HCT116 (cell line): ENCODE results near the gene TNFRSF25. TPM values are rescaled to one million over a fixed set of nuclear protein-coding genes. Genes with fewer than 3 reads are reported as not detected.
A peak's percentile ranks its signal among the peaks of the same experiment; 100 is the strongest.

Experiments used
- ATAC-seq: fragments of 200-7000 bp; cut with Tn5 transposase; 2 replicates; pipeline ENCODE4 v1.9.1; 2020; ENCODE audit warnings: mild to moderate bottlenecking, moderate library complexity
- BruUV-seq: library from RNA; stranded (reverse); fragments of 400-500 nt; replicated peaks from 2 replicates; lab custom pipeline; 2021; lab: Mats Ljungman, UMichigan
- CTCF ChIA-PET: fragments of 300-600 bp; sonication (Branson Sonifier 250); formaldehyde crosslinking; loops from one replicate; lab custom pipeline; 2021; ENCODE audit warnings: antibody characterized with exemption; lab: Charles Lee
- POLR2A ChIA-PET: fragments of 300-600, 350-600 bp; sonication (Branson Sonifier 250); formaldehyde crosslinking; loops from one replicate; lab custom pipeline; 2021; ENCODE audit warnings: antibody characterized with exemption; lab: Charles Lee
- RAD21 ChIA-PET, 2 experiments: fragments of 300-600 bp; sonication (Branson Sonifier 250); formaldehyde crosslinking; loops; one replicate each; lab custom pipeline; 2023; ENCODE audit warnings: low total read pairs in 2 of 2; ENCODE audit not compliant: uncharacterized antibody in 2 of 2, unreplicated experiment in 2 of 2, low non-redundant PET in 1 of 2; lab: Charles Lee
- DNase-seq: peaks from one replicate; pipeline ENCODE4 v3.0.0-alpha.2; 2010; ENCODE audit warnings: low read depth, low spot score
- H2AFZ ChIP-seq: fragments of 200-600 bp; shearing (Covaris generic), sonication (generic); 2 replicates; pipeline ENCODE4 v1.6.1; 2017; ENCODE audit warnings: low read depth, mixed run types, mixed read lengths, antibody characterized with exemption, low read length; ENCODE audit not compliant: poor library complexity, severe bottlenecking
- H3K27ac ChIP-seq: 2 replicates; pipeline ENCODE4 v1.5.1; 2012; ENCODE audit warnings: low read depth, low read length
- H3K27me3 ChIP-seq: fragments of 200-600 bp; sonication (generic); 2 replicates; pipeline ENCODE4 v1.6.1; 2016; ENCODE audit warnings: mixed run types, low read length, mixed read lengths; ENCODE audit not compliant: insufficient read depth
- H3K36me3 ChIP-seq, 2 experiments: fragments of 200-500 bp in 1 of 2; fragments of 200-600 bp in 1 of 2; sonication (Bioruptor generic) in 1 of 2; sonication (generic) in 1 of 2; 2 replicates each; pipeline versions ENCODE4 v1.5.1 to v1.6.1; 2014 to 2016; ENCODE audit warnings: low read length in 2 of 2, inconsistent platforms in 1 of 2, mixed read lengths in 1 of 2, mixed run types in 1 of 2; ENCODE audit not compliant: insufficient read depth in 2 of 2, control insufficient read depth in 1 of 2
- H3K4me1 ChIP-seq, 2 experiments: fragments of 200-600 bp in 1 of 2; sonication (generic) in 1 of 2; 2 replicates each; pipeline versions ENCODE4 v1.5.1 to v1.6.1; 2012 to 2017; ENCODE audit warnings: low read length in 2 of 2, inconsistent platforms in 1 of 2, mild to moderate bottlenecking in 1 of 2, mixed read lengths in 1 of 2, mixed run types in 1 of 2, moderate library complexity in 1 of 2; ENCODE audit not compliant: insufficient read depth in 2 of 2, control insufficient read depth in 1 of 2
- H3K4me2 ChIP-seq: fragments of 200-600 bp; sonication (generic); 2 replicates; pipeline ENCODE4 v1.6.1; 2017; ENCODE audit warnings: mixed run types, low read length, mixed read lengths
- H3K4me3 ChIP-seq, 2 experiments: fragments of 200-600 bp in 1 of 2; sonication (generic) in 1 of 2; replicated peaks in 1 of 2; 2 replicates each; pipeline ENCODE4 v1.5.1; 2011 to 2016; ENCODE audit warnings: low read length in 2 of 2, control low read depth in 1 of 2, low read depth in 1 of 2, mild to moderate bottlenecking in 1 of 2, mixed read lengths in 1 of 2, mixed run types in 1 of 2
- H3K79me2 ChIP-seq: fragments of 200-600 bp; sonication (generic); 2 replicates; pipeline ENCODE4 v1.6.1; 2017; ENCODE audit warnings: mild to moderate bottlenecking, mixed run types, low read length, moderate library complexity, mixed read lengths; ENCODE audit not compliant: insufficient read depth
- H3K9ac ChIP-seq: fragments of 200-600 bp; sonication (generic); 2 replicates; pipeline ENCODE4 v1.6.1; 2016; ENCODE audit warnings: low read length, mixed read lengths
- H3K9me2 ChIP-seq: fragments of 200-600 bp; sonication (generic), shearing (Covaris generic); 2 replicates; pipeline ENCODE4 v1.6.1; 2017; ENCODE audit warnings: mixed run types, mild to moderate bottlenecking, moderate library complexity; ENCODE audit not compliant: insufficient read depth
- H3K9me3 ChIP-seq, 2 experiments: fragments of 200-500 bp in 1 of 2; fragments of 200-600 bp in 1 of 2; sonication (Bioruptor generic) in 1 of 2; sonication (generic) in 1 of 2; 2 replicates each; pipeline ENCODE4 v1.6.1; 2014 to 2017; ENCODE audit warnings: low read length in 2 of 2, mixed read lengths in 2 of 2, inconsistent platforms in 1 of 2, low read depth in 1 of 2, mild to moderate bottlenecking in 1 of 2, mixed run types in 1 of 2, moderate library complexity in 1 of 2; ENCODE audit not compliant: control insufficient read depth in 1 of 2, insufficient read depth in 1 of 2
- H4K20me1 ChIP-seq: fragments of 200-600 bp; sonication (generic), shearing (Covaris generic); 2 replicates; pipeline ENCODE4 v1.6.1; 2017; ENCODE audit warnings: mixed run types, mild to moderate bottlenecking, moderate library complexity; ENCODE audit not compliant: insufficient read depth
- ATF3 ChIP-seq: IDR thresholded peaks from 2 replicates; pipeline ENCODE4 v1.6.1; 2012
- REST ChIP-seq: IDR thresholded peaks from 2 replicates; pipeline ENCODE4 v1.6.1; 2012; ENCODE audit warnings: low read depth
- SIN3A ChIP-seq: IDR thresholded peaks from 2 replicates; pipeline ENCODE4 v1.6.1; 2012; ENCODE audit warnings: low read depth
- ZFX ChIP-seq: fragments of 450-650 bp; IDR thresholded peaks from 2 replicates; pipeline ENCODE4 v1.6.1; 2017
- intact Hi-C: fragments of 100-400 bp; cut with micrococcal nuclease; formaldehyde crosslinking; loops from 2 replicates; pipeline ENCODE4 v1.10.0; 2022
- total RNA-seq: library from RNA; stranded (reverse); gene quantifications from one replicate; pipeline ENCODE4 v1.2.1, GENCODE V29; 2021; ENCODE audit not compliant: unreplicated experiment

TNFRSF25 gene
- total RNA-seq, 1 experiment from 2014 or later = 27.5 TPM

- DNase-seq (no peak), ATAC-seq (no peak)
- no peaks in the 10 kb centered on the region for H4K20me1 ChIP-seq
- H3K36me3 ChIP-seq = no peaks in the 10 kb centered on the region
- H3K79me2 ChIP-seq = peaks cover 5% of the 10 kb centered on the region; the same call in 1 of the 2 replicates
- POLR2A ChIA-PET = no interaction called here
- H3K27me3 ChIP-seq = no peaks in the 10 kb centered on the region
- H3K4me3 ChIP-seq = no peak overlapping the region
- CTCF ChIA-PET = interaction anchor here (2.1 to 2.9 kb wide), 2 partner anchors 8 to 16 kb away, joined by 10 read pairs; no protein-coding TSS in a partner anchor
- no peaks in the 10 kb centered on the region for H3K9me2 ChIP-seq
- peak overlapping the region; percentile 87; the same call in 1 of the 2 replicates for H3K27ac ChIP-seq
- TF ChIP-seq REST (no peak), SIN3A (no peak), ATF3 (no peak), ZFX (no peak)
- H2AFZ ChIP-seq = no peak overlapping the region
- RAD21 ChIA-PET = no interaction called here
- BruUV-seq = no TSS peak
- no peak overlapping the region for H3K9ac ChIP-seq
- no peaks in the 10 kb centered on the region for H3K9me3 ChIP-seq
- H3K4me1 ChIP-seq = peaks cover 25 to 48% of the 10 kb centered on the region in 2 experiments
- H3K4me2 ChIP-seq = no peak overlapping the region
- intact Hi-C loops = loop anchor here (5.0 kb wide), 1 partner anchor 729 kb away; no protein-coding TSS in a partner anchor
Measured at GRCh38 chr1:6487804-6488484, 22.0 kb upstream of the TNFRSF25 start.
